DMS 273 treated with DMSO at 0.1 percent for 48 hours (cell line): Measurements from ENCODE around the gene TBC1D2B.
A peak's percentile ranks its signal among the peaks of the same experiment; 100 is the strongest.
"Not testable (repeated sequence)": the region's sequence is repeated elsewhere in the genome, so short reads cannot be mapped to it uniquely, and the experiment has no call there.

Experiments used
- DNase-seq: peaks from one replicate; lab custom pipeline; 2025; lab: John Stamatoyannopoulos, UW

Gene TBC1D2B

DNA sequence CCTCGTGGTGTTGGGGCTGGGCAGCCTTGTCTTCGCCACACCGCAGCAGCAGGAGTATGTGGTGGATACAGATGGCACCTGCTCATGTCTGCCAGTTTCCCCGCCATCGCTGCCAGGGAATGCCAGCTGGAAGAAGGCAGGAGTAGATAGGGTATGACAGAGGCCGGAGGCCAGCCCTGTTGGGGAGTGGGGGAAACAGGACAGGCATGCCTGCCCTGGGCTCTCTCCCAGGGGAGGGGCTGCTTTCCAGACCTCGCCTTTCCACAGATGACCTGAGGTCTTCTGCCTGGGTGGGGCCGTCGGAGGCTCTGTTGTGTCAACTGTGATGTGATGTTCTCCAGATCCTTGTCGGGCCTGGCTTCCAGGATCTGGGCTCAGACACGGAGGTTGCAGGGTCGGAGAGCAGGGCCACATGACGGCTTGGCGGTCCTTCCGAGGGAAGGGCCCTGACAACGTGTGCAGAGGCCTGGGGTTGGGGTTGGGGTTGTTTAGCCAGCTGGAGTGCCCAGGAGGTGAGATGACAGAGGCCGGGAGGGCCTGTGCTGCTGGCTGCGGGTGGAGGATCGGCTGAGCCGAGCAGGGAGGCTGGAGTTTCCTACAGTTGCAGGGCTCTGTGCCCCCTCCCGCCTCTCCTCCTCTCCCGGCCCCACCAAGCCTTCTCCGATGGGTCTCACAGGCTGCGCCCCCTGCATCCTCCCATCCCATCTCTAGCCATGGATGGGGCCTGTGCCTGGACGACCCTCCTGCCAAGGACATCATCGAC lies 102.0 kb downstream of the TBC1D2B start:
- no peak for DNase-seq

DNA sequence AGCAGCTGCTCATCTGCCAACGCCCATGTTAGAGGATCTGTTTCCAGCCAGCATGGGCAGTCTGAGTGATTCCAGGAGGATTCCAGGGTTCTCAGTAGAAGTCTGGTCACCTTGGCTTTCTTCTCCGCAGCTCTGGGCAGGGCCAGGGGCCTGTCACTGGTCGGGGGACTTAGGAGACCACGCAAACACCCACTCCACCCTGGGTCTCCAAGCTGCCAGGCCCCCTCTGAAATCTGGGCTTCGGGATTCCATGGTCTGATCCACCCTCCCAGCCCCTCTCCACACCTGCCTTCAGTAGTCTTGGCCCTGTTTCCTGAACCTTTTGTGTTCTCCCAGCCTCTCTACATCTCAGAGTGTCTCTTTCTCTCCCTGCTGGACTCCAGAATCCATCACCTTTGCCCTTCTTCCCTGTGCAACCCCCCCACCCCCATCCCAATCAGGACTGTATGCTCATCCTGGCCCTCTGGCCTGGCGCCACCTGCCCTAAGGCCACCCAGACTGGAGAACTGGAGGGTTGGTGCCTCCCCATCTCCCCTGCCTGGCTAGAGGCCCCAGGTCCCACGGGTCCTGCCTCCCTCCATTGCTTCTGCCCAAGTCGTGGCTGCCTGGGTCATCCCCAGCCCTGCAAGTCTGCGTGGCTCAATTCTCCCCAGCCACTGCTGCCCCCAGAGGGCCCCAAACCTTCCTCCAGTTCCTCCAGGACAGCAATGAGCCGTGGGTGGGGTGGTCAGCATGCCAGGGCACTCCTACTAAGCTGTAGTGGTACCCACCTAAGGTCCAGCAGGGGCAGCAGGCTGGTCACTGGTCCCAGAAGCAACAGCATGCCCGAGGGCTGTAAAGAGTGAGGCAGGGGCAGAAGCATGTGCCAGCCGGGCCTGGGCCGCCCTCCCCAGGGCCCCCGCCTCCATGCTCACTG lies 102.8 kb downstream of the TBC1D2B start:
- DNase-seq = no peak

DNA sequence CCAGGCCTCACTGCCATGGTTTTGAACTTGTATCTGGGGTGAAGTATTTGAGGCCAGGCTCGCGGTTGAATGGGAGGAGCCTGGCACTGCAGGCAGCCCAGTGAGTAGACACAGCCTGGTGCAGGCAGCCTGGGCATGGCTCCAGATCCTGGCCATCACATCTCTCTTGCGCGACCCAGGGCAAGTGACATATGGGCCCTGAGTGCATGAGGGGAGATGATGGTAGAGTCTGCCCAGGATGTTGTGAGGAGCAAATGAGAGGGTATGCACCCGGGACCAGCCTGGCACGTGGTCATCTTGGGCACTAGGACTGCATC lies 103.5 kb downstream of the TBC1D2B start:
- peak; percentile 42 for DNase-seq

DNA sequence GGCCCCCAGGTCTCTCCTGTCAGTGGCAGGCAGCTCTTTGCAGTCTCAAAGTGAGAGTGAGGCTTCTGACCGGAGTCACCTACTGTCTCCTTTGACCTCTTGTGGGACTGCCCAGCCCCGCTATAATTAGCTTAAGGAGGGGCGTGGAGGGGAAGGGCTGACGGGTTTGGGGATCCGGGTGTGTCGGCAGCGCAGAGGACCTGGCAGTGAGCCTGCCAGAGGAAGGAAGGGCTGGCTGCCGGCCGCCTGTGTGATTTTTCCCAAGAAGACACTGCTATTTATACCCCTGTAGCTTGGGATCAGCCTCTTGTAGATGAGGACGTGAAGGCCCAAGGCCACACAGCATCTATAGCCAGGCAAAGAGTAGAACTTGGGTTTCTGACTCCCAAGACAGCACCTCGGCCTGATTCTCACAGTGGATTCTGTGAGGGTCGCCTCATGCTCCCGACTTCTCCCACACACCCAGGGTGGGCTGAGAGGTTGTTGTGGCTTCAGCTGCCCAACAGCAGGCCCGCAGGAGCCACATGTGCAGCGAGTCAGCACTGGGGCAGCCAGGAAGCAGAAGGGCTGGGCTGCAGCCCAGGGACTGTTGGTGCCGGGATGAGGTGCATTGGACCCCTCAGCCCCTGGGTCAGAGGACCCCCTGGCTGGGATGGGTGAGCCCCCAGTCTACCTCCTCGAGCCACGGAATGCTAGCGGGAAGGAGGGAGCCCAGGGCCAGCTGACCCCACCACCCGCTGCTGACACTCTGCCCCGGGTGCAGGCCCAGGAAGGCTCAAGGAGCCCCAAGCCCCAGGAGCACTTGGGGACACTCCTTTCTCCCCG lies 104.0 kb downstream of the TBC1D2B start:
- not testable (repeated sequence) for DNase-seq

DNA sequence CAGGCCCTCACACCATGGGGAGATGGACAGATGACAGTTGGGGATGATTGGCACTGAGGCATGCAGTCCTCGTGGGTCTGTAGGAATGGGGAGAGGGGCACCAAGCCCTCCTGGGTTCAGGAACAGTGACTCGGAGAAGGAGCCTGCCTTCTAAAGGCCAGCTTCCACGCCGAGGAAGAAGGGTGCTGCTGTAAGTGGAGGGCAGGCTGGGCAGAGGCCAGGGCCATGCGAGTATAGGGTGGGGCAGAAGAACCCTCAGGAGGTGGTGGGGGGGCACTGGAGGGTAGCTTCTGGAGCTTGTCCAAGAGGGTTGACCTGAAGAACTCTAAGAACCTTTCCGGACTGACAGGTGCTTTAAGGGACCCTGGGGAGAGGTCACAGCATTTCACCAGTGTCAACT lies 104.8 kb downstream of the TBC1D2B start:
- DNase-seq = not testable (repeated sequence)

DNA sequence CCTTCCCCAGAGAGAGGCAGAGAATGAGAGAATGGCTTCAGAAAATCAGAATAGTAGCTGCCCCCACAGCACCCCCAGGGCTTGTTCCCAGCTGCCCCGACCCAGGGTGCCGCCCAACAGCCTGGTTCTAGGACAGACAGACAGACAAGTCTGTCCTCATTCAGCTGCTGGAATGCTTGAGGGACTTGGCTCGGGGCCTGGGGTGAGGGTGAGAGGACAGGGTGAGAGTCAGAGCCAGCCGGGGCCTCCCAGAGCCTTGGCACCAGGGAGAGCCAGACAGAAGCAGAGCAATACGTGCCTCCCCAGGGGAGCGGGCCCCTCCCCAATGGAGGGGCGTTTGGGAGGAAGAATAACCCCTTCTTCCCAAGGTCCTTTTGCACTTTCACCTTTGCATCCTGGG lies 105.6 kb downstream of the TBC1D2B start:
- not testable (repeated sequence) for DNase-seq

DNA sequence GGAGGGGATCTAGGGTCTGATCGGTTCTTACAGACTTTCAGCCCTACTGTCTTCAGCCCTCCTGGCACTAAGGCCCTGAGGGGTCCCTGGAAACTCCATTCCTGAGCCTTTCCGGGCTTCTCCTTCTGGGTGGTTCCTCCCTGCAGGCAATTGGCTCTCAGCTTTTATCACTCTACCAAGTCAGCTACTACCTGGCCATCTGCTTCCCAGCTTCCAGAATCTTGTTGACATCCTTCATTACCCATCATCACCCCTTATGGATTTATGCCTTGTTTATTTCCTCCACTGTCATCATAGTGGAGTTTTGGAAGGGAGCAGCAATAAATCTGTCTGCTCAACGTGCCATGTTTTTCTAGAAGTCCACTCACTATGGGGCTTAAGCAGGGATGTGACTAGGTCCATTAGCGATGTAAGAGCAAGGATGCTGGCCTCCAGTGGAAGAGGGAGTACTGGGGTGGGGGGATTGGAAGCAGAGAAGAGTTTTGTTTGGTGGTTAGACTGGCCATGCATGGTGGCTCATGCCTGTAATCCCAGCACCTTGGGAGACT lies 106.6 kb downstream of the TBC1D2B start:
- DNase-seq = not testable (repeated sequence)

DNA sequence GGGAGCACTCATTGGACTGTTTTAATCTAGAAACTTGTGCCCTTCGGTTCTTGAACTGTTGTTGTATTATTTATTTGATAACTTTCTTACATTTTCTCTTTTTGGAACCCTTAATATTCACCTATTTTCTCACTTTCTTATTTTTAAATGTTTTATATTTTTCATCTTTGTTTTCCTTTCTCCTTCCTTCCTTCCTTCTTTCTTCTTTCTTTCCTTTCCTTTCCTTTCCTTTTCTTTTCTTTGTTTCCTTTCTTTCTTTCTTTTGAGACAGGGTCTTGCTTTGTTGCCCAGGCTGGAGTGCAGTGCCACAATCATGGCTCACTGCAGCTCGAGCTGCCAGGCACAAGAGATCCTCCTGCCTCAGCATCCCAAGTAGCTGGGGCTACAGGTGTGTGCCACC lies 108.5 kb downstream of the TBC1D2B start:
- no peak for DNase-seq

DNA sequence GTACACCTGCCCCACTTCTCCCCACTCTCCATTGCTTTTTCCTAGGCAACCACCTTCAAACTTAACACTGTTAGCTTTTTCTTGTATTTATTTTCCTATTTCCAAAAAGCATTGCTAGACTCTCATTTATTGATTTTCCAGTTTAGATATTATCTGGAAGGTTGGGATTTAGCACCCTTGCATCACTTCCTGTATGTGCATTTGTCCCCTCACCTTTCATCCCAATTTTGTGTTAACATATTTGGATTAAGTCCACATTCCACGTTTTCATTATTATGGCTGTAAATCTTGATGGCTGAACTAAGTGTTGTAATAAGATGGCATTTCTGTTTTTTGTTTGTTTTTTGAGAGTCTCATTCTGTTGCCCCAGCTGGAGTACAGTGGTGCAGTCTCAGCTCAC lies 109.7 kb downstream of the TBC1D2B start:
- no peak for DNase-seq

DNA sequence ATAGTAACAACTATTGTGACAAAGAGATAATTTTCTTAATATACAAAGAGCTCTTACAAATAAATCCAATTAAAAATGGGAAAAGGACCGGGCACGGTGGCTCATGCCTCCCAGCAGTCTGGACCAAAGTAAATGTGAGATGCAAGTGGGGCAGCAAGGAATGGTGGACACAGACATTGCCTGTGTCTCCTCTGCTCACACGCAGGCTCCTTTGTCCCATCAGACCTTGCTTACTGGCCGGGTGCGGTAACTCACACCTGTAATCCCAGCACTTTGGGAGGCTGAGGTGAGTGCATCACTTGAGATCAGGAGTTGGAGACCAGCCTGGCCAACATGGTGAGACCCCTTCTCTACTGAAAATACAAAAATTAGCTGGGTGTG lies 110.3 kb downstream of the TBC1D2B start:
- not testable (repeated sequence) for DNase-seq

DNA sequence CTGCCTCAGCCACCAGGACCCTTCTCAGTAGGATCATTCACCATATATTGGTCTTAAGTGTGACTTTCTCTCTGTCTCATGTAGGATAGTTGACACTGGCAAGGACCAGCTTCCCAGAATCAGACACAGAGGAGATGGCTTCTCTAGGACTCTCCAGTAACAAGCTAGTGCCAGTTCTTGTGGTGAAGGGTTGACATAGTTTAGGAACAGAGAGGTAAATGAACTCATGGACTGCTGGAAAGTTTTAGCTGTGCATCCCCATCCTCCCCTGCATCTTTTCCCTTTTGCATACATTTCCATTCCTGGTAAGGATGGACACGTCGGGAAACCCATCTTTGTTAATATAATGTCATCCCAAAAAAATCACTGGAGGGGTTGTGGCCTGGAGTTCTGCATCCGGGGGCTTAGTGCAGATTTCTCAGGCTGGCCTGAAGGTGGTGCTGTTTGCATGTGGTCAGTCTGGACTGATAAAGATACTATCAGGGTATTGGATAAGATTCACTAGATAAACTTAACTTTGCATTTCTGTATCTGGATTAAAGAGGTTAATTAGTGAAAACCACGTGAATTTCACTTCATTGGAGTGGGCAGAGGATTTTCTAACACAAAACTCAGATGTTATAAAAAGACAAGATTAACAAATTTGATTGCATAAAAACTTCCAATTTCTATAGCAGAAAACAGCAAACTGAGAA lies 110.8 kb downstream of the TBC1D2B start:
- DNase-seq = no peak

DNA sequence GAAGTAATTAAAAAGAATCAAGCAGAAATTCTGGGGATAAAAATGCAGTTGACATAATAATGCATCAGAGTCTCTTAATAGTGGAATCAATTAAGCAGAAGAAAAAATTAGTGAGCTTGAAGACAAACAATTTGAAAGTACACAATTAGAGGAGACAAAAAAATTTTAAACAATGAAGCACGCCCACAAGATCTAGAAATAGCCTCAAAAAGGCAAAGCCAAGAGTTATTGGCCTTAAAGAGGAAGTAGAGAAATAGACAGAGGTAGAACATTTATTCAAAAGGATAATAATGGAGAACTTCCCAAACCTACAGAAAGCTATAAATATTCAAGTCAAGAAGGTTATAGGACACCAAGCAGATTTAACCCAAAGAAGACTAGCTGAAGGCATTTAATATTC lies 113.3 kb downstream of the TBC1D2B start:
- no peak for DNase-seq

DNA sequence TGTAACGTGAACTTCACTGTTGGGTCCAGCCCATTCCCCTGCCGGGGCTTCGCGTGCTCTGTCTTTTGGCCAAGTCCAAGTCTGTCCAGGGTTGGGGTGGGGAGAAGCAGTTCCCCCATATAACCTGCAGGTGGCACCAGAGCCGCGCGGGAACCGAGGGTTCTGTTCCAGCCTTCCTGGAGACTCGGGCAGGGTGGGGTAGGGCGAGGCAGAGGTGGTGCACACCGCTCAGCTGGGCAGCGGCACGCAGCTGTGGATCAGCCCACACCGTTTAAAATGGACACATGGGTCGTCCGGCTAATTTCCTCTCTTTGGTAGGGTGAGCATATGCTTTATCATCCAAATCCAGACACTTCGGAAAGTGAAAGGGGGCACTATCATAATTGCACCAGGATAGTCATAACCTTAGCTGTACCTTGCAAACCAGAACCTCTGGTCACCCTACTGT lies 118.1 kb downstream of the TBC1D2B start:
- no peak for DNase-seq

DNA sequence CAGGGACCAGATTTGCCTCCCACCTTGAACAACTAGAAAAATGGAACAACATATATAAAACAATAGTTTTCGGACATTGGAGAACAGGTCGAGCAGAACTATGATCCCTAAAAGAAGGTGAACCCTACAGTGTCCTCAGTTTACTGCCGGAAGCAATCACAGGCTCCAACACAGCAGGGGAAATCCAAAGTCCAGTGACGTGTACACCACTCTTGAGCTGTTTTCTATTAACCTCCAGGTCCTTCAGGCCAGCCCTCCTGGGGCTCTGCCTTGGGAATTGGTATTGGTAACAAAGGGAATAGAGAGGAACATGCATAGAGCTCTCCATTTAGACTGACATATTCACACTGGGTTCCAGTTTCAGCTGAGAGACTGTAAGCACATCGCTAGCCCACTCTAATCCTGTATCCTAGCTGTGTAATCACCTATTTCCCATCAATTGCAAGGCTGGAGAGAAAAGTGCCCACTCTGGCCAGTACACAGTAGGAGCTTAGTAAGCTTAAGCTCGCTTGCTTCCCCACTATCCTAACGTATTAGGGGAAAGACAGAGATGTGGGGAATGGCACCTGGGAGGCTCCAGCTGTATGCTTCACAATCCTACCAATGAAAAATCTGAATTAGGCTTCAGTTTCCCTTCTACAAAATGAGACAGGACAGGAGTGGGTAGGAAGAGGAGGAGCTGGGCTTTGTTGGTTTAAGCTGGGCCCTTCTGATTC lies 118.6 kb downstream of the TBC1D2B start:
- DNase-seq = not testable (repeated sequence)

DNA sequence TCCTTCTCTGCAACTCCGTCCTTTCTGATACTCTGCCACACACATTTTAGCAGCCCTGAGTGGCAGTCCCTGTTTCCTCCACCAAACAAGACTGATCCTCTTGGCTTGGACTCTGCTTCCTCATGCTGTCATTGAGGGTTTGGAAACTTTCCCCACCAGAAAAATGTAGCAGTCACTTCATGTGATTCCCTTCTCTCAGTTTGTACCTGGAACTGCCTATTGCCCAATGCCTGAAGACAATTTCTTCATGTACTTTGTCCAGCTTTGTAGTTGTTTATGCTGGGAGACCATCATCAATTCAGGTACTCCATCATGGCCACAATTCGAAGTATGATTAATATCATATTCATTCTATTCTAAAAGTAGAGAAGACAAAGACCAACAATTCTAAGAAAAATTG lies 119.5 kb downstream of the TBC1D2B start:
- not testable (repeated sequence) for DNase-seq

DNA sequence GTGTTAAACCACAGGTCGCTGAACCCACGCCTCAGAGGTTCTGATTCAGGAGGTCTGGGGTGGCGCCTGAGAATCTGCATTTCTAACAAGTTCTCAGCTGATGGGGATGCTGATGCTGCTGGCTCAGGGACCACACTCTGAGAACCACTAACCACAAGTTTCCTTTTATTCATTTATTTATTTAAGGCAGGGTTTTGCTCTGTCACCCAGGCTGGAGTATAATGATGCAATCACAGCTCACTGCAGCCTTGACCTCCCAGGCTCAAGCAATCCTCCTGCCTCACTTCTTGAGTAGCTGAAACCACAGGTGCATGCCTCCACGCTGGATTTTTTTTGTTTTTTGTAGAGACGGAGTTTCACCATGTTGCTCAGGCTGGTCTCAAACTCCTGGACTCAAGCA lies 123.6 kb downstream of the TBC1D2B start:
- not testable (repeated sequence) for DNase-seq

DNA sequence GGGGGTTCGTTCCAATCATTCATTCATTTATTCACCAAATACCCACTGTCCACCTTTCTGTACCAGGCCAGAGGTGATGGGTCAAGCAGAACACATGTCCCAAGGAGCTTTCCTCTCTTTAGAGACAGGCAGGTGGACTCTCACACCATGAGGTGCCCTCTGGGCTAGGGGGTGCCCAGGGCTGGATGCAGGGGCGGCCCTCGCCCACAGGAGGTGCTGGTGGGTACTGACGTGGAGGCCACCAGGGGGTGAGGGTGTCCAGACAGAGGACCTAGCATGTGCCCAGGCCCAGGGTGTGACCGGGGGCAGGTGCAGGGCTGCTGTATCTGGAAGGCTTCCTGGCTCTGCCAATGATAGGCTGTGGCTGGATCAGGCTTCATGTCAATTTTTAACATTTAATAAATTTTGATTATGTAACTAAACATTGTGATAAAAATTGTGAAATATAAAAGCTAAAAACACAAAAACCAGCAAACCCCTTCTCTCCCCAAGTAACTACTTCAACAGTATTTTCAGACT lies 124.5 kb downstream of the TBC1D2B start:
- not testable (repeated sequence) for DNase-seq

DNA sequence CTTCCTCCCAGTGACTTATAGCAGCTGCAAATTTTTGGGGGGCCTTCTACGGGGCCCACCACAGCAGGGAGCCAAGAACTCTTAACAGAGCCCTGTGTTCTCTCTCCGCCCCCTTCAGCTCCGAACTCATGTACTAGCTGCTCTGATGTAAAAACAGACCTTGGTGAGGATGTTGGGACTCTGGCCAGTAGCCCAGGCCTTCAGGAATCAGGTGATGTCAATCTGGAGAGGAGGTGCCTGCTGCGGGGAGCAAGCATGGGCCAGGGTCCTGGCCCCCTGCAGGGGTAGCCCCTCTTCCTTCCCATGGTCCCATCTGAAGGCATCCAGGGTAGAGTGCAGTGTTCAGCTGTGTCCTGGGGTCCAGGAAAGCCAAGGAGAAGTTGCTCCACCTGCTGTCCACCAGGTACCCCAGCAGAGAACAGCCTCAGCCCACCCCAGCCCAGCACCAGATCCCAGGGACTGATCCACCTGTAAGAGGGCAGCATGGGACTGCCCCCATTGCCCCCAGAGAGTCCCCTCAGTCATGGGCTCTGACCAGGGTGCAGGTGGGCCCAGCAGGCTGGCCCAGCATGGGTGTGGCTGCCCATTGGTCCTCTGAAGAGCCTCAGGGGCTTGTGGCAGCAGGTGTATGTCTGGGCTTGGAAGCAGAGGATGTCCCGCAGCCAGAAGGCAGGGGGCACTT lies 126.3 kb downstream of the TBC1D2B start:
- DNase-seq = not testable (repeated sequence)

DNA sequence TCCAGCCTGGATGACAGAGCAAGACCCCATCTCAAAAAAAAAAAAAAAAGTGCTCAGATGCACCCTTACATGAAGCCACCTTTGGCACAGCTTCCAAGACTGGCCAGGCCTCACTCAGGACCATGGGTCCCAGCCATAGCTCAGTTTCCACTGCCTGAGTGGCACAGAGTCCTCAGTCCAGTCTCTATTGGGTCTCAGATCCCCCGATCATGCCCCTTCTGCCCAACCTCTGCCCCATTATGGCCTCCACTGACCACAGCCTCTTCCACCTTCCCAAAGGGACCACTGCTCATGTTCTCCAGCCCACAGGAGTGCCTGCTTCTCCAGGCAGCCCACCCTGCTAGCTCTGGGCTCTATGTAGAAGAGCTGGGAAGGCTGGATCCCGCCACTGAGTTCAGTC lies 127.0 kb downstream of the TBC1D2B start:
- DNase-seq = not testable (repeated sequence)

DNA sequence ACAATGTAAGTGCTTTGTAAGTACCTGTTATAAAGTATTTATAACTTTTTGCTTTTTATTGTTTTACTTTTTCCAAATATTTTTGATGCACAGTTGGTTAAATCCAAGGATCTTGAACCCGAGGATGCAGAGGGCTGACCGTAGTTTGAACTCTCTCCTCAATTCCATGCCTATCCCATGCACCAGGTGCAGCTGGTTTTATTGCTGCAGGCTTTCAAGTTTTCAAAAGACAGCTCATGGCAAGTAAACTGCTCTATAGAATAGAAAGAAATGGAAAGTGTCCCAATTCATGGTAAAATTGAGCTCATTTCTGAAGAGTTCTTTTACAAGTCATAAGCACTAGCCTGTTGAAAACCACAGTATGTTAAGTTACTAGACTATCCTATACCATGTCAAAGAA lies 131.9 kb downstream of the TBC1D2B start:
- DNase-seq = no peak
